ENCODE data around the gene SNAP91.
A peak's percentile ranks its signal among the peaks of the same experiment; 100 is the strongest.
"Not testable (repeated sequence)": the region's sequence is repeated elsewhere in the genome, so short reads cannot be mapped to it uniquely, and the experiment has no call there.

SNAP91 gene

DNA sequence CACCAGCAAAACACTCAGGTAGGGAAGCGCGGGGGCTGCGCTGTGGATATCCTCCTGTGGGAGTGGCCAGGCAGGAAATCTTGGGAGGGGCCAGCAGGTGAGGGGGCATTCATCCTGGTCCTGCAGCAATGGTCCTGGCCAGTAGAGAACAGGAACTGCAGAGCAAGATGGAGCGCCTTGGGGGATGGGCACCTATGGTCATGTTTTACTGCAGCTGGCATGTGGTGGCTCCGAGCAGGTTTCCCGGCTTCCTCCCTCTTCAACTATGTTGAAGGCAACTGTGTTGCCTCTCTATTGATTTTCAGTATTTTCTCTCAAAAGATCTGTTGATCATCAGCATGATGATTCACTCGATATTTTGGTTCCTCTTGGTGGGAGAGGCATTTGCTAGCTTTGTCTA is 70.9 kb downstream of the SNAP91 start:
- FAIRE-seq, result no peak
- TF ChIP-seq POU2F2 (IDR thresholded peaks at IDR 0.05; ENCODE audit: low read depth, low read length), result no peak
- no peak for TF ChIP-seq POLR2A (IDR thresholded peaks at IDR 0.05; ENCODE audit: low read depth, low read length)
- TF ChIP-seq TAF1 (IDR thresholded peaks at IDR 0.05; ENCODE audit: low read depth, low read length), result no peak
- TF ChIP-seq SPI1 (IDR thresholded peaks at IDR 0.05; ENCODE audit: low read depth, low read length), result no peak
- TF ChIP-seq PAX5 (IDR thresholded peaks at IDR 0.05; ENCODE audit: insufficient read depth, low read length, severe bottlenecking), result no peak
- TF ChIP-seq POLR2AphosphoS5 (IDR thresholded peaks at IDR 0.05; ENCODE audit: low read depth, low read length), result no peak
- DNase-seq (ENCODE audit: insufficient read length, low spot score), result no peak

DNA sequence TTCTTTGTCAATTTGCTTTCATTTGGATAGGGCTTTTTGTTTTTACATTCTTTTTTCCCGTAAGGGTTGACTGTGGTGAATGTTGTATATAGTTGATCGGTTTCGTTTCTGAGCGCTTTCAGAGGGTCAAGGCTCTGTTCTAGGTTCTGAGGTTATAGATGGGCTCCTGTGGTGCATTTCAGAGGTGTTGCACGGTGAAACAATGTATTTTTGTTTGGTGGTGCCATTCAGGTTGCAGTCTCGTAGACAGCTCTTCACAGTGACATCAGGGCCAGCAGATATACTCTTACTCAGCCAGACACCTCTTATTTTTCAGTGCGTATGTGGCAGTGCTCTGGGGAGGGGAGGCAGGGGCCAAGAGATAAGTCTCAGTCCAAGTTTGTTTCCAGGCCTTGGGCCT is 72.1 kb downstream of the SNAP91 start:
- FAIRE-seq (no peak), DNase-seq (ENCODE audit: insufficient read length, low spot score) (no peak)
- TF ChIP-seq POU2F2 (IDR thresholded peaks at IDR 0.05; ENCODE audit: low read depth, low read length) (no peak), POLR2AphosphoS5 (IDR thresholded peaks at IDR 0.05; ENCODE audit: low read depth, low read length) (no peak), TAF1 (IDR thresholded peaks at IDR 0.05; ENCODE audit: low read depth, low read length) (no peak), PAX5 (IDR thresholded peaks at IDR 0.05; ENCODE audit: insufficient read depth, low read length, severe bottlenecking) (no peak), POLR2A (IDR thresholded peaks at IDR 0.05; ENCODE audit: low read depth, low read length) (no peak), SPI1 (IDR thresholded peaks at IDR 0.05; ENCODE audit: low read depth, low read length) (no peak)

DNA sequence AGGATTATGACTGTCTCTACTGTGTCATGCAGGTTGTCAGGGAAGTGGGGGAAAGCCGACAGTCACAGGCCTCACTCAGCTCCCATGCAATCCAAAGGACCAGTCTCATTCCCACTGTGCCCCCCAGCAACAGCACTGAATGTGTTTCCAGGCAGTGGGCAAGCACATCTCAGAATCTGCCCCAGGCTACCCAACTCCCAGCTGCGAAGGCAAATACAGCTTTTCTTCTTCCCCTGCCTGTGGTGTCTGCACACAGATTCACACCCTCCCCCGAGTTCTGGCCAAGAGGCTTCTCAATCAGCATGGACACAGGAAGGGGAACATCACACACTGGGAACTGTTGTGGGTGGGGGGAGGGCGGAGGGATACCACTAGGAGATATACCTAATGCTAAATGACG is 75.3 kb downstream of the SNAP91 start:
- DNase-seq (ENCODE audit: insufficient read length, low spot score), result no peak
- TF ChIP-seq SPI1 (IDR thresholded peaks at IDR 0.05; ENCODE audit: low read depth, low read length) (no peak), POU2F2 (IDR thresholded peaks at IDR 0.05; ENCODE audit: low read depth, low read length) (no peak), TAF1 (IDR thresholded peaks at IDR 0.05; ENCODE audit: low read depth, low read length) (no peak), POLR2A (IDR thresholded peaks at IDR 0.05; ENCODE audit: low read depth, low read length) (no peak), POLR2AphosphoS5 (IDR thresholded peaks at IDR 0.05; ENCODE audit: low read depth, low read length) (no peak), PAX5 (IDR thresholded peaks at IDR 0.05; ENCODE audit: insufficient read depth, low read length, severe bottlenecking) (no peak)
- no peak for FAIRE-seq

DNA sequence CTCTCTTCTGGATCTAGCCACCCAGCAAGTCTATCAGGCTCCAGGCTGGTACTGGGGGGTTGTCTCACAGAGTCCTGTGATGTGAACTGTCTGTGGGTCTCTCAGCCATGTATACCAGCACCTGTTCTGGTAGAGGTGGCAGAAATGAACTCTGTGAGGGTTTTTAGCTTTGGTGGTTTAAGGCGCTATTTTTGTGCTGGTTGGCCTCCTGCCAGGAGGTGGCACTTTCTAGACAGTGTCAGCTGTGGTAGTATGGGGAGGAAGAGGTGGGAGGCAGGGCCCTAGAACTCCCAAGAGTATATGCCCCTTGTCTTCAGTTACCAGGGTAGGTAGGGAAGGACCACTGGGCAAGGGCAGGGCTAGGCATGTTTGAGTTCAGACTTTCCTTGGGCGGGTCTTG is 75.8 kb downstream of the SNAP91 start:
- DNase-seq (ENCODE audit: insufficient read length, low spot score), result no peak
- TF ChIP-seq SPI1 (IDR thresholded peaks at IDR 0.05; ENCODE audit: low read depth, low read length), result no peak
- no peak for TF ChIP-seq POLR2AphosphoS5 (IDR thresholded peaks at IDR 0.05; ENCODE audit: low read depth, low read length)
- no peak for TF ChIP-seq POU2F2 (IDR thresholded peaks at IDR 0.05; ENCODE audit: low read depth, low read length)
- no peak for TF ChIP-seq PAX5 (IDR thresholded peaks at IDR 0.05; ENCODE audit: insufficient read depth, low read length, severe bottlenecking)
- no peak for TF ChIP-seq TAF1 (IDR thresholded peaks at IDR 0.05; ENCODE audit: low read depth, low read length)
- no peak for TF ChIP-seq POLR2A (IDR thresholded peaks at IDR 0.05; ENCODE audit: low read depth, low read length)
- FAIRE-seq, result no peak

DNA sequence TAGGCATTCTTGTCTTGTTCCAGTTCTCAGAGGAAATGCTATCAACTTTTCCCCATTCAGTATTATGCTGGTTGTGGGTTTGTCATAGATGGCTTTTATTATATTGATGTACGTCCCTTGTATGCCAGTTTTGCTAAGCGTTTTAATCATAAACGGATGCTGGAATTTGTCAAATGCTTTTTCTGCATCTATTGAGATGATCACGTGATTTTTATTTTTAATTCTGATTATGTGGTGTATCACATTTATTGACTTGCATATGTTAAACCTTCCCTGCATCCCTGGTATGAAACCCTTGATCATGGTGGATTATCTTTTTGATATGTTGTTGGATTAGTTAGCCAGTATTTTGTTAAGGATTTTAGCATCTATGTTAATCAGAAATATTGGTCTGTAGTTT is 79.0 kb downstream of the SNAP91 start:
- not testable (repeated sequence) for FAIRE-seq; DNase-seq (ENCODE audit: insufficient read length, low spot score)

DNA sequence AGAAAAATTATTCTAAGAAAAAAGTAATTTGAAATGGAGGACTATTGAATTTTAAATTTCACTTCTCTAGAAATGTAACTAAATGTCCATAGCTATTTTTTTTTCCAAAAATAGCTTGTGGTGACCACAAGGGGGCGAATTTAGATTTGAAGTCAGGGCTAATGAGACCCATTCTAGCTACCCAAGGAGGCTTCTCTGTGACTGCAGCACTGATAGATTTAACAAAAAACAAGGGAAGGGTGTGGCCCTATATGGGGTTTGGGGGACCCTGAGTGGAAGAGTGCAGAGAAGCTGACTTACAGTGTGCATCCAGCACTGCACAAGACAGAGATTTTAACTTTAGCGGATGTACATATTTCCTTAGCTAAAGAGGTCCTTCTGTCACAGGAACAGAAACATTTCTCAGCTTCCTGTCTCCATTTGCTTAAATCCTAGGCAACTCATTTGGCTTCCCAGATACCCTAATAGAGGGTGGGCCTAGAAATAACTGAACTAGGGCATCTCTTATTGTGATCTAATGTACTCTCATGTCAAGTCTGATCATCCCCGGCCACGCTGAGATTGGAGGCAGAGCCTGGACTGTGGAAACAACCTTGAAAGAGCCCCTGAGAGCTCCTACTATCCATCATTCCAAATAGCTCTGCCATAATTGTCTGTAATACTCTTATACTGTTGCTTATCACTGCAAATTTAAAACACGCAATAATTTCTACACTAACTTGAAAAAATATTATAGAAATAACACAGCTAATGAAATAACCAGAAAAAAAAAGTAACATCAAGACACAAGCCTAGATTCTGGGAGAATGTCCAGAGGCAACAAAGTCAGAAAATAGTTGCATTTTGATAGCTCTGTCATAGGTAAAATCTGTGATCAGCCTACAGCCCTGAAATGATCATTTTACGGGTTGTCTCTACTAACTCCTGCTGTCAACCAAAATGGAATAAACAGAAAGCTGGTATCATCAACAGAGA is 93.6 kb downstream of the SNAP91 start:
- TF ChIP-seq PAX5 (IDR thresholded peaks at IDR 0.05; ENCODE audit: insufficient read depth, low read length, severe bottlenecking), result no peak
- no peak for TF ChIP-seq POLR2AphosphoS5 (IDR thresholded peaks at IDR 0.05; ENCODE audit: low read depth, low read length)
- no peak for TF ChIP-seq TAF1 (IDR thresholded peaks at IDR 0.05; ENCODE audit: low read depth, low read length)
- no peak for TF ChIP-seq POU2F2 (IDR thresholded peaks at IDR 0.05; ENCODE audit: low read depth, low read length)
- TF ChIP-seq SPI1 (IDR thresholded peaks at IDR 0.05; ENCODE audit: low read depth, low read length), result no peak
- TF ChIP-seq POLR2A (IDR thresholded peaks at IDR 0.05; ENCODE audit: low read depth, low read length), result no peak
- no peak for FAIRE-seq

DNA sequence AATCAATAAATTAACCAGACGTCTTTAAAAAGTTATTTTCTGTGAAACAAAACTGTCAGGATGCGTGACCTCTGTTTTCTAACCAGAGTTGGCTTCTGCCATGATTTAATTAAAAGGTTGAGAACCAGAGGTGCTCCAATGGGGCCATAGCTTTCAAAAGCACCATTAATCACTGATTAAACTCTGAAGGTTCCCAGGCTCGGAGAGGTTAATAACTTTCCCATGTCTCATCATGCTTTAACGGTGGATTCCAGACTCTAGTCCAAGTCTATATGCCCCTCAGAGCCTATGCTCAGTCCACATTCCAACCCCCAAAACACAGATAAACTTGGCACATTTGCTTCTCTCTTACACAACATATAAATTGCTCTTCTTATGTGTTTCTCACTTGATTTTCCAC is 95.5 kb downstream of the SNAP91 start:
- no peak for TF ChIP-seq PAX5 (IDR thresholded peaks at IDR 0.05; ENCODE audit: insufficient read depth, low read length, severe bottlenecking)

More for the DNA sequence above, 93.6 kb downstream of the SNAP91 start:
- DNase-seq (ENCODE audit: insufficient read length, low spot score), result peak; percentile 7

DNA sequence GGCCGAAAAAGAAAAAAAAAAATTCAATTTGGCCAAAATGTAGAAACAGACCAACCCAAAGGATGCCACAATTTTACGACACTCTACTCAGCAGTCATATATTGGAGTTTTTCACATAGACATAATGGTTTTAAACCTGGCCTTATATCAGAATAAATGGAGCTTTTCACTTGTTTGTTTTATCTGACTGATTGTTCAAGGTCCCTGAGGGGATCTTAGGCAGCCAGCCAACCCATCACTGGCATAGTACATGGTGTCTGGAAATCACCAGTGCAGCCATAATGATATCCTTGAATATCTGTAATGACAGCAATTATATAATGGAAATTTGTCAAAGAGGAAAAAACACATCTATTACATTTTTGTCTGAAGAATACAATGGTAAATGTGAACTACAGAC is 99.7 kb downstream of the SNAP91 start:
- FAIRE-seq, result no peak
- DNase-seq (ENCODE audit: insufficient read length, low spot score), result no peak
- no peak for TF ChIP-seq TAF1 (IDR thresholded peaks at IDR 0.05; ENCODE audit: low read depth, low read length)
- no peak for TF ChIP-seq SPI1 (IDR thresholded peaks at IDR 0.05; ENCODE audit: low read depth, low read length)
- TF ChIP-seq POLR2AphosphoS5 (IDR thresholded peaks at IDR 0.05; ENCODE audit: low read depth, low read length), result no peak
- no peak for TF ChIP-seq POLR2A (IDR thresholded peaks at IDR 0.05; ENCODE audit: low read depth, low read length)
- TF ChIP-seq POU2F2 (IDR thresholded peaks at IDR 0.05; ENCODE audit: low read depth, low read length), result no peak
- no peak for TF ChIP-seq PAX5 (IDR thresholded peaks at IDR 0.05; ENCODE audit: insufficient read depth, low read length, severe bottlenecking)

More for the DNA sequence above, 95.5 kb downstream of the SNAP91 start:
- no peak for FAIRE-seq
- DNase-seq (ENCODE audit: insufficient read length, low spot score), result no peak

DNA sequence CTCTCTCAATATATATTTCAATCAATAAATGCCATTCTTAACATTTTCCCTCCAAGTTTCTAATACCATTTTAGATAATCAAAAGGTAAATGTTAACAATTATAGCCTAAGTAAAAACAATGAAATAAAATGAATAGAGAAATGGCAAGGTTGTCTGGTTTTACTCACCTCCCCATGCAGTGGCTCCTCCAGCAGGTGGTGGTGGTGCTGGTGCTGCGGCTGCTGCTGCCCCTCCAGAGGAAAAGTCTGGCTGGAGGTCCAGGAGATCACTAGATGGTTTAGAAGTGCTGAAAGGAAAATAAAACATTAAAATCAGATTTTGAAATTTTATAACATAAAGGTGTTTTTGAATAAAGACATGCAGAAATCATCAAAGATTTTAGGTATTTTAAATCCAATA is 103.4 kb downstream of the SNAP91 start:
- no peak for TF ChIP-seq POU2F2 (IDR thresholded peaks at IDR 0.05; ENCODE audit: low read depth, low read length)
- TF ChIP-seq PAX5 (IDR thresholded peaks at IDR 0.05; ENCODE audit: insufficient read depth, low read length, severe bottlenecking), result no peak
- no peak for TF ChIP-seq POLR2AphosphoS5 (IDR thresholded peaks at IDR 0.05; ENCODE audit: low read depth, low read length)
- no peak for TF ChIP-seq POLR2A (IDR thresholded peaks at IDR 0.05; ENCODE audit: low read depth, low read length)
- TF ChIP-seq SPI1 (IDR thresholded peaks at IDR 0.05; ENCODE audit: low read depth, low read length), result no peak
- TF ChIP-seq TAF1 (IDR thresholded peaks at IDR 0.05; ENCODE audit: low read depth, low read length), result no peak
- FAIRE-seq, result no peak

DNA sequence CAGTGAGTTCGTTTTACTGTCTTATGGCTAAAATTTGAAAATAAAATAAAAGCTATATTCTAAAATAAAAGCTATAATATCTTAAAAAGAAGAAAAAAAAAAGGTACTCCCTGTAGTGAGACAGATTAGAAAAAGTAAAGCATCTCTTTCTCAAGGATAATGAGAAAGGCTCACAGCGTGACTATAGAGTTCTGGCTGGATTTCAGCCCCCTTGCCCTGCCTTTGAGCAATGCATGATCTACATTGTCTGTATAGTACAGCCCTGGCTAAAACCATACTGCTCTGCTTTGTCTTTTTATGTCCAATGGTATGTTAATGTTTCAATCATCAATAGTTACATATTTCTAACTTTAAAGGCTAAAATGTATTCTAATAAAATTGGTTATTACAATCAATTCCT is 105.3 kb downstream of the SNAP91 start:
- no peak for FAIRE-seq
- DNase-seq (ENCODE audit: insufficient read length, low spot score), result no peak
- TF ChIP-seq PAX5 (IDR thresholded peaks at IDR 0.05; ENCODE audit: insufficient read depth, low read length, severe bottlenecking), result no peak
- no peak for TF ChIP-seq SPI1 (IDR thresholded peaks at IDR 0.05; ENCODE audit: low read depth, low read length)
- no peak for TF ChIP-seq TAF1 (IDR thresholded peaks at IDR 0.05; ENCODE audit: low read depth, low read length)
- TF ChIP-seq POLR2AphosphoS5 (IDR thresholded peaks at IDR 0.05; ENCODE audit: low read depth, low read length), result no peak
- TF ChIP-seq POU2F2 (IDR thresholded peaks at IDR 0.05; ENCODE audit: low read depth, low read length), result no peak
- TF ChIP-seq POLR2A (IDR thresholded peaks at IDR 0.05; ENCODE audit: low read depth, low read length), result no peak

More for the DNA sequence above, 103.4 kb downstream of the SNAP91 start:
- no peak for DNase-seq (ENCODE audit: insufficient read length, low spot score)

Data from GM12891 (cell line).